IMR-90 (cell line): Measurements from ENCODE around the gene RAC3. TPM values are rescaled to one million over a fixed set of nuclear protein-coding genes. Genes with fewer than 3 reads are reported as not detected.

ENCODE experiments used
- ATAC-seq: fragments of 200-7000 bp; cut with Tn5 transposase; 2 replicates; pipeline ENCODE4 v1.9.1; 2020; ENCODE audit warnings: low read depth, mild to moderate bottlenecking, moderate library complexity
- BruUV-seq: library from RNA; stranded (reverse); fragments of 400-500 nt; replicated peaks from 2 replicates; lab custom pipeline; 2021; lab: Mats Ljungman, UMichigan
- CTCF ChIA-PET: fragments of 300-600 bp; formaldehyde crosslinking; extraction: SDS; loops from one replicate; lab custom pipeline; 2021; ENCODE audit warnings: antibody characterized with exemption; lab: Yijun Ruan, JAX
- POLR2A ChIA-PET: fragments of 300-600 bp; sonication (Branson Sonifier 250); formaldehyde crosslinking; loops from one replicate; lab custom pipeline; 2022; ENCODE audit warnings: antibody characterized with exemption; ENCODE audit not compliant: unreplicated experiment; lab: Charles Lee
- DNase-seq: peaks from one replicate; pipeline ENCODE4 v3.0.0; 2013
- H2AFZ ChIP-seq: replicated peaks from 2 replicates; pipeline ENCODE3; 2013; ENCODE audit warnings: low read length, mild to moderate bottlenecking; ENCODE audit not compliant: poor library complexity
- H2AK5ac ChIP-seq: 2 replicates; pipeline ENCODE4 v1.6.1; 2013; ENCODE audit warnings: low read depth, low read length, inconsistent platforms
- H2AK9ac ChIP-seq: replicated peaks from 2 replicates; pipeline ENCODE3; 2013; ENCODE audit warnings: mild to moderate bottlenecking, low read depth, low read length, moderate library complexity; ENCODE audit not compliant: poor library complexity
- H2BK120ac ChIP-seq: 2 replicates; pipeline ENCODE4 v1.6.1; 2013; ENCODE audit warnings: low read depth, low read length, inconsistent platforms
- H2BK15ac ChIP-seq: 3 replicates; pipeline ENCODE4 v1.6.1; 2013; ENCODE audit warnings: low read depth, low read length, inconsistent platforms
- H2BK20ac ChIP-seq: 2 replicates; pipeline ENCODE4 v1.6.1; 2013; ENCODE audit warnings: low read depth, mild to moderate bottlenecking, inconsistent platforms, low read length, moderate library complexity
- H2BK5ac ChIP-seq: 2 replicates; pipeline ENCODE4 v1.6.1; 2013; ENCODE audit warnings: mild to moderate bottlenecking, low read depth, low read length, inconsistent platforms; ENCODE audit not compliant: poor library complexity, severe bottlenecking
- H3K14ac ChIP-seq: replicated peaks from 2 replicates; pipeline ENCODE4 v1.6.1; 2013; ENCODE audit warnings: low read depth, low read length, inconsistent platforms
- H3K18ac ChIP-seq: 2 replicates; pipeline ENCODE4 v1.6.1; 2013; ENCODE audit warnings: low read depth, low read length, control low read depth
- H3K23ac ChIP-seq: 2 replicates; pipeline ENCODE4 v1.6.1; 2013; ENCODE audit warnings: low read depth, low read length, inconsistent platforms
- H3K27ac ChIP-seq: 2 replicates; pipeline ENCODE4 v1.5.1; 2013; ENCODE audit warnings: mild to moderate bottlenecking, control low read depth, low read length; ENCODE audit not compliant: insufficient read depth
- H3K27me3 ChIP-seq: 2 replicates; pipeline ENCODE4 v1.6.1; 2013; ENCODE audit warnings: low read length; ENCODE audit not compliant: control insufficient read depth, insufficient read depth
- H3K36me3 ChIP-seq: 2 replicates; pipeline ENCODE4 v1.6.1; 2013; ENCODE audit warnings: low read length, mixed read lengths; ENCODE audit not compliant: control insufficient read depth, insufficient read depth
- H3K4ac ChIP-seq: 2 replicates; pipeline ENCODE4 v1.6.1; 2013; ENCODE audit warnings: low read depth, low read length, inconsistent platforms
- H3K4me1 ChIP-seq: 2 replicates; pipeline ENCODE4 v1.6.1; 2013; ENCODE audit warnings: low read length, mixed read lengths; ENCODE audit not compliant: control insufficient read depth, insufficient read depth
- H3K4me2 ChIP-seq: 2 replicates; pipeline ENCODE4 v1.6.1; 2013; ENCODE audit warnings: low read depth, mild to moderate bottlenecking, control low read depth, low read length, moderate library complexity
- H3K4me3 ChIP-seq: 2 replicates; pipeline ENCODE4 v1.5.1; 2013; ENCODE audit warnings: low read depth, mild to moderate bottlenecking, control low read depth, low read length, moderate library complexity; ENCODE audit not compliant: insufficient read depth
- H3K56ac ChIP-seq: 2 replicates; pipeline ENCODE4 v1.6.1; 2013; ENCODE audit warnings: low read length, inconsistent platforms; ENCODE audit not compliant: insufficient read depth; ENCODE audit errors: extremely low read depth
- H3K79me1 ChIP-seq, 2 experiments: 2 replicates each; pipeline ENCODE4 v1.6.1; 2013; ENCODE audit warnings: low read length in 2 of 2, inconsistent platforms in 1 of 2, low read depth in 1 of 2
- H3K9ac ChIP-seq: 2 replicates; pipeline ENCODE4 v1.6.1; 2013; ENCODE audit warnings: low read depth, low read length, control low read depth
- H3K9me1 ChIP-seq: 2 replicates; pipeline ENCODE4 v1.6.1; 2013; ENCODE audit warnings: low read length, inconsistent platforms; ENCODE audit not compliant: insufficient read depth
- H3K9me3 ChIP-seq: 2 replicates; pipeline ENCODE4 v1.6.1; 2013; ENCODE audit warnings: low read length; ENCODE audit not compliant: control insufficient read depth, insufficient read depth
- H4K20me1 ChIP-seq: 2 replicates; pipeline ENCODE4 v1.6.1; 2013; ENCODE audit warnings: low read length, inconsistent platforms; ENCODE audit not compliant: insufficient read depth
- H4K5ac ChIP-seq: 2 replicates; pipeline ENCODE4 v1.6.1; 2013; ENCODE audit warnings: mild to moderate bottlenecking, low read depth, low read length, control low read depth
- H4K8ac ChIP-seq, 2 experiments: 2 replicates each; pipeline ENCODE4 v1.6.1; 2013; ENCODE audit warnings: low read depth in 2 of 2, low read length in 2 of 2, control low read depth in 1 of 2, inconsistent platforms in 1 of 2
- H4K91ac ChIP-seq: 2 replicates; pipeline ENCODE4 v1.6.1; 2013; ENCODE audit warnings: low read depth, low read length, inconsistent platforms; ENCODE audit not compliant: insufficient read depth
- CEBPB ChIP-seq: IDR thresholded peaks from 2 replicates; pipeline ENCODE4 v1.6.1; 2012; ENCODE audit warnings: low read depth, low read length, improper control_type of control experiment
- CHD1 ChIP-seq: IDR thresholded peaks from 2 replicates; pipeline ENCODE4 v1.6.1; 2012; ENCODE audit warnings: low read depth, low read length, improper control_type of control experiment
- ELK1 ChIP-seq: fragments of 150-350 bp; IDR thresholded peaks from 2 replicates; pipeline ENCODE4 v1.6.1; 2016; ENCODE audit warnings: low read depth, mild to moderate bottlenecking, low read length, moderate library complexity, borderline replicate concordance
- FOS ChIP-seq: fragments of 150-350 bp; IDR thresholded peaks from 2 replicates; pipeline ENCODE4 v1.6.1; 2016; ENCODE audit warnings: low read depth, low read length
- MAFK ChIP-seq: IDR thresholded peaks from 2 replicates; pipeline ENCODE4 v1.6.1; 2012; ENCODE audit warnings: low read depth, low read length, improper control_type of control experiment
- MAZ ChIP-seq: IDR thresholded peaks from 2 replicates; pipeline ENCODE4 v1.6.1; 2012; ENCODE audit warnings: low read depth, mild to moderate bottlenecking, low read length, improper control_type of control experiment, moderate library complexity, borderline replicate concordance
- MXI1 ChIP-seq: IDR thresholded peaks from 2 replicates; pipeline ENCODE4 v1.6.1; 2012; ENCODE audit warnings: low read depth, mild to moderate bottlenecking, low read length, moderate library complexity, borderline replicate concordance
- NFE2L2 ChIP-seq: fragments of 150-350 bp; IDR thresholded peaks from 2 replicates; pipeline ENCODE4 v1.6.1; 2016; ENCODE audit warnings: low read depth, mild to moderate bottlenecking, low read length
- POLR2A ChIP-seq: IDR thresholded peaks from 2 replicates; pipeline ENCODE4 v1.6.1; 2012; ENCODE audit warnings: mild to moderate bottlenecking, low read depth, low read length
- RAD21 ChIP-seq: IDR thresholded peaks from 2 replicates; pipeline ENCODE4 v1.6.1; 2012; ENCODE audit warnings: low read length, improper control_type of control experiment
- RCOR1 ChIP-seq: IDR thresholded peaks from 2 replicates; pipeline ENCODE4 v1.6.1; 2012; ENCODE audit warnings: mild to moderate bottlenecking, low read length, improper control_type of control experiment; ENCODE audit not compliant: insufficient replicate concordance
- RFX5 ChIP-seq: IDR thresholded peaks from 2 replicates; pipeline ENCODE4 v1.8.0; 2012; ENCODE audit warnings: low read depth, mild to moderate bottlenecking, low read length, moderate library complexity
- SMC3 ChIP-seq: fragments of 150-350 bp; IDR thresholded peaks from 2 replicates; pipeline ENCODE4 v1.6.1; 2016; ENCODE audit warnings: low read depth, mild to moderate bottlenecking, antibody characterized with exemption, low read length, moderate library complexity
- USF2 ChIP-seq: fragments of 150-350 bp; IDR thresholded peaks from 2 replicates; pipeline ENCODE4 v1.6.1; 2017; ENCODE audit warnings: mild to moderate bottlenecking, antibody characterized with exemption, low read length, low read depth
- WGBS, 2 experiments: methylation state at CpG; one replicate each; pipeline versions ENCODE4 v1.1.5 to v1.1.7; 2013; ENCODE audit warnings: missing lambda C conversion rate in 2 of 2; ENCODE audit not compliant: insufficient read length in 1 of 2; ENCODE audit errors: extremely low coverage in 2 of 2; 5-methylcytosine and 5-hydroxymethylcytosine counted together
- dilution Hi-C: fragments of 300-500 bp; cut with HindIII; formaldehyde crosslinking; loops from one replicate; pipeline ENCODE4 v1.14.3; 2018; ENCODE audit warnings: low sequenced_read_pairs; ENCODE audit not compliant: unreplicated experiment
- in situ Hi-C: fragments of 300-500 bp; cut with MboI; formaldehyde crosslinking; loops from 3 replicates; pipeline ENCODE4 v1.14.3; 2019; ENCODE audit warnings: low sequenced_read_pairs, inconsistent platforms, mixed read lengths
- intact Hi-C: fragments of 100-400 bp; cut with micrococcal nuclease; formaldehyde crosslinking; loops from 2 replicates; pipeline ENCODE4 v1.10.0; 2022
- polyA plus RNA-seq, 3 experiments: library from polyadenylated mRNA; depleted of rRNA; stranded (reverse); fragments of >200 nt; gene quantifications; 2 replicates each; pipeline ENCODE4 v1.2.3, GENCODE V29; 2012; ENCODE audit warnings: low replicate concordance in 1 of 3
- total RNA-seq: library from RNA; depleted of rRNA; stranded (reverse); fragments of >200 nt; gene quantifications from 2 replicates; pipeline ENCODE4 v1.2.3, GENCODE V29; 2012
- TF ChIP-seq, protein P1 (sequence below): conservative IDR thresholded peaks from 2 replicates; pipeline ENCODE4 v1.5.1; 2012; ENCODE audit warnings: mild to moderate bottlenecking, low read depth, low read length, improper control_type of control experiment

RAC3 gene
- total and polyA plus RNA-seq, 2 of the 4 experiments (the other 2 are of a cell fraction), result 5.7 to 23.4 TPM

DNA sequence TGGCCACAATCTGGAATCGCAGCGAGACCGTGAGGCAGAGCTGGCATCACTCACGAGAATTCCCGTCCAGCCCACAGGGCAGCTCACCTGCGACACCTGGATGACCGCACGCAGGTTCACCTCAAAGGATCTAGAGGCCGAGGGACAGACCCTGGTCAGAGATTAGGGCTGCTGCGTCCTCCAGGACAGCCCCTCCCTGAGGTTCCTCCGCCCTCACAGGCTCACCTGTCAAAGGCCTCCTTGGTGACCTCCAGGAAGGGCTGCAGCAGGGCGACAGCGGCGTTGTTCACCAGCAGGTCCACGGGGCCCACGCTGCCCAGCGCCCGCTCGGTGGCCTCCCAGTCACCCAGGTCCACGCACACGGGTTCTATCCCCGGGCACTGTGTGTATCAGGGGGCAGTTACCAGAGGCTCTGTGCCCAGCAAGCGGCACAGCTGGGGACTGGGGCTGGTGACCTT lies 5.2 kb downstream of the RAC3 start:
- Histone ChIP-seq H2BK5ac (no peak overlapping the region), H3K79me1 (peaks cover 7 to 12% of the 10 kb centered on the region in 2 experiments), H3K9me3 (no peaks in the 10 kb centered on the region), H3K4ac (peak overlapping the region; percentile 22), H3K27me3 (no peaks in the 10 kb centered on the region), H3K4me1 (peaks cover 11% of the 10 kb centered on the region), H3K4me3 (peak overlapping the region; percentile 54), H2AK5ac (peak overlapping the region; percentile 33; the same call in 1 of the 2 replicates), H3K18ac (no peak overlapping the region), H4K91ac (no peak overlapping the region), H4K20me1 (peaks cover 5% of the 10 kb centered on the region), H3K4me2 (peak overlapping the region; percentile 94), H3K27ac (peak overlapping the region; percentile 58), H3K14ac (peak overlapping the region; percentile 72; the same call in 1 of the 2 replicates), H3K36me3 (no peaks in the 10 kb centered on the region), H2BK15ac (no peak overlapping the region), H3K9me1 (0 out of 2 replicates have a peak, but pooled peaks cover 7% of the 10 kb centered on the region), H2BK120ac (no peak overlapping the region), H2AK9ac (peak overlapping the region; percentile 97), H4K8ac (peak overlapping the region in 1 of 2 experiments; percentile 53; a peak in 2 of 4 replicates), H2BK20ac (no peak overlapping the region), H3K9ac (peak overlapping the region; percentile 61), H3K56ac (peak overlapping the region; percentile 48; the same call in 1 of the 2 replicates), H3K23ac (peak overlapping the region; percentile 33; the same call in 1 of the 2 replicates), H2AFZ (peak overlapping the region; percentile 96), H4K5ac (no peak overlapping the region; the same call in 1 of the 2 replicates)
- no TSS peak for BruUV-seq
- dilution Hi-C loops, result no loop called here
- CTCF ChIA-PET, result interaction anchor here (1.7 kb wide), 1 partner anchor 16 kb away, joined by 5 read pairs; no protein-coding TSS in a partner anchor
- 42% methylated on average over 15 of the region's 23 CpGs; no CpG with 5 or more reads in 1 of the 2 experiments for WGBS, 2 experiments
- POLR2A ChIA-PET, result no interaction called here
- no peak for DNase-seq
- no peak for ATAC-seq
- TF ChIP-seq POLR2A, result no peak
- TF ChIP-seq RFX5, result no peak
- TF ChIP-seq FOS, result no peak
- no peak for TF ChIP-seq MXI1
- no peak for TF ChIP-seq MAFK
- TF ChIP-seq RAD21, result no peak
- TF ChIP-seq USF2, result no peak
- TF ChIP-seq CHD1, result no peak
- TF ChIP-seq NFE2L2, result no peak
- no peak for TF ChIP-seq RCOR1
- TF ChIP-seq SMC3, result no peak
- no peak for TF ChIP-seq CEBPB
- TF ChIP-seq, protein P1, sequence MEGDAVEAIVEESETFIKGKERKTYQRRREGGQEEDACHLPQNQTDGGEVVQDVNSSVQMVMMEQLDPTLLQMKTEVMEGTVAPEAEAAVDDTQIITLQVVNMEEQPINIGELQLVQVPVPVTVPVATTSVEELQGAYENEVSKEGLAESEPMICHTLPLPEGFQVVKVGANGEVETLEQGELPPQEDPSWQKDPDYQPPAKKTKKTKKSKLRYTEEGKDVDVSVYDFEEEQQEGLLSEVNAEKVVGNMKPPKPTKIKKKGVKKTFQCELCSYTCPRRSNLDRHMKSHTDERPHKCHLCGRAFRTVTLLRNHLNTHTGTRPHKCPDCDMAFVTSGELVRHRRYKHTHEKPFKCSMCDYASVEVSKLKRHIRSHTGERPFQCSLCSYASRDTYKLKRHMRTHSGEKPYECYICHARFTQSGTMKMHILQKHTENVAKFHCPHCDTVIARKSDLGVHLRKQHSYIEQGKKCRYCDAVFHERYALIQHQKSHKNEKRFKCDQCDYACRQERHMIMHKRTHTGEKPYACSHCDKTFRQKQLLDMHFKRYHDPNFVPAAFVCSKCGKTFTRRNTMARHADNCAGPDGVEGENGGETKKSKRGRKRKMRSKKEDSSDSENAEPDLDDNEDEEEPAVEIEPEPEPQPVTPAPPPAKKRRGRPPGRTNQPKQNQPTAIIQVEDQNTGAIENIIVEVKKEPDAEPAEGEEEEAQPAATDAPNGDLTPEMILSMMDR, result no peak
- no peak for TF ChIP-seq MAZ
- no peak for TF ChIP-seq ELK1
- intact Hi-C loops, result loop anchor here (2.0 to 10.0 kb wide), 2 partner anchors 62 to 288 kb away; partner anchors contain the start of gene FASN
- in situ Hi-C loops, result no loop called here
